Peyer's patch (tissue), 4 donors: ENCODE results near the gene RAB1B.

ENCODE experiments used
- POLR2A ChIP-seq, 2 donors: fragments of 450-650 bp; IDR thresholded peaks; one replicate each; pipeline ENCODE4 v1.5.1; 2017; ENCODE audit warnings: antibody characterized with exemption in 2 of 2, mild to moderate bottlenecking in 2 of 2, moderate library complexity in 2 of 2
- TF ChIP-seq, protein P1 (sequence below), 6 experiments: fragments of 450-650 bp in 4 of 6; fragments of 200-600 bp in 2 of 6; sonication (generic) in 1 of 6; IDR thresholded peaks; one replicate each; pipeline ENCODE4 v1.5.1; 2017 to 2019; ENCODE audit warnings: antibody characterized with exemption in 6 of 6, mild to moderate bottlenecking in 3 of 6, moderate library complexity in 1 of 6

GRCh38 chr11:66293777-66294625 is 25.6 kb downstream of the RAB1B start:
- TF ChIP-seq, protein P1, sequence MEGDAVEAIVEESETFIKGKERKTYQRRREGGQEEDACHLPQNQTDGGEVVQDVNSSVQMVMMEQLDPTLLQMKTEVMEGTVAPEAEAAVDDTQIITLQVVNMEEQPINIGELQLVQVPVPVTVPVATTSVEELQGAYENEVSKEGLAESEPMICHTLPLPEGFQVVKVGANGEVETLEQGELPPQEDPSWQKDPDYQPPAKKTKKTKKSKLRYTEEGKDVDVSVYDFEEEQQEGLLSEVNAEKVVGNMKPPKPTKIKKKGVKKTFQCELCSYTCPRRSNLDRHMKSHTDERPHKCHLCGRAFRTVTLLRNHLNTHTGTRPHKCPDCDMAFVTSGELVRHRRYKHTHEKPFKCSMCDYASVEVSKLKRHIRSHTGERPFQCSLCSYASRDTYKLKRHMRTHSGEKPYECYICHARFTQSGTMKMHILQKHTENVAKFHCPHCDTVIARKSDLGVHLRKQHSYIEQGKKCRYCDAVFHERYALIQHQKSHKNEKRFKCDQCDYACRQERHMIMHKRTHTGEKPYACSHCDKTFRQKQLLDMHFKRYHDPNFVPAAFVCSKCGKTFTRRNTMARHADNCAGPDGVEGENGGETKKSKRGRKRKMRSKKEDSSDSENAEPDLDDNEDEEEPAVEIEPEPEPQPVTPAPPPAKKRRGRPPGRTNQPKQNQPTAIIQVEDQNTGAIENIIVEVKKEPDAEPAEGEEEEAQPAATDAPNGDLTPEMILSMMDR (IDR thresholded peaks at IDR 0.05), result no peak
- no peak for TF ChIP-seq POLR2A (IDR thresholded peaks at IDR 0.05)
